AG09319 (cell line): Measurements from ENCODE around the gene ZNF573.

ENCODE experiments used
- DNase-seq: peaks from one replicate; pipeline ENCODE4 v3.0.0-alpha.2; 2010; ENCODE audit warnings: low read depth; ENCODE audit errors: extremely low read depth
- CTCF ChIP-seq: IDR thresholded peaks from 2 replicates; pipeline ENCODE4 v1.5.1; 2011; ENCODE audit warnings: low read depth, mild to moderate bottlenecking, inconsistent platforms, low read length, moderate library complexity

ZNF573 gene

GRCh38 chr19:37718304-37718703, 61.1 kb downstream of the ZNF573 start:
- no peak for TF ChIP-seq CTCF
- no peak for DNase-seq

- no peak for TF ChIP-seq CTCF
- no peak for DNase-seq
These were observed 63.2 kb downstream of the ZNF573 start for GRCh38 chr19:37716140-37716539.

- no peak for TF ChIP-seq CTCF
- DNase-seq, result no peak
These were observed 73.3 kb downstream of the ZNF573 start for GRCh38 chr19:37706052-37706605.

GRCh38 chr19:37699057-37699456, 80.3 kb downstream of the ZNF573 start:
- no peak for TF ChIP-seq CTCF
- DNase-seq, result no peak

GRCh38 chr19:37698216-37698615, 81.2 kb downstream of the ZNF573 start:
- no peak for DNase-seq
- TF ChIP-seq CTCF, result no peak

- DNase-seq, result no peak
- no peak for TF ChIP-seq CTCF
These were observed 84.1 kb downstream of the ZNF573 start for GRCh38 chr19:37695144-37695899.

GRCh38 chr19:37692956-37693620, 86.3 kb downstream of the ZNF573 start:
- DNase-seq, result no peak
- TF ChIP-seq CTCF, result no peak
